Stimulated activated CD8-positive, alpha-beta memory T cell treated with anti-CD3 and anti-CD28 coated beads, Interleukin-7, amount 100 ng/mL, for 24 hours (primary cell): ENCODE results near the gene RNF38.

Source experiments
- DNase-seq: peaks from one replicate; pipeline ENCODE4 v3.0.0-alpha.2; 2020; ENCODE audit warnings: low read depth

Gene RNF38

GRCh38 chr9:36293171-36293570, 106.9 kb downstream of the RNF38 start:
- no peak for DNase-seq

- no peak for DNase-seq
Measured at GRCh38 chr9:36292641-36293040, 107.4 kb downstream of the RNF38 start.

DNA sequence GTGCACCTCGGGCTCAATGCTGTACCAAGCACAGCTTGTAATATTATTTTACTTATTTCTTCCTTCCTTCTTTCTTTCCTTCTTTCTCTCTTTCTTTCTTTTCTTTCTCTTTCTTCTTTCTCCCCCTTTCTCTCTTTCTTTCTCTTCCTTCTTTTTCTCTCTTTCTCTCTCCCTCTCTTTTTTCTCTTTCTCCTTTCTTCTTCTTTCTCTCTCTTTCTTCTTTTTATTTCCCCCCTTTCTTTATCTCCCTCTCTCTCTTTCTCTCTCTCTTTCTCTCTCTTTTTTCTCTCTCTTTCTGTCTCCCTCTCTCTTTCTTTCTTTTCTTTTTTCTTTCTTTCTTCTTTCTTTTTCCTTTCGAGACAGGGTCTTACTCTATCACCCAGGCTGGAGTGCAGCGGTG, 109.1 kb downstream of the RNF38 start:
- no peak for DNase-seq

- DNase-seq: no peak
Measured at GRCh38 chr9:36289836-36290435, 110.1 kb downstream of the RNF38 start.

DNA sequence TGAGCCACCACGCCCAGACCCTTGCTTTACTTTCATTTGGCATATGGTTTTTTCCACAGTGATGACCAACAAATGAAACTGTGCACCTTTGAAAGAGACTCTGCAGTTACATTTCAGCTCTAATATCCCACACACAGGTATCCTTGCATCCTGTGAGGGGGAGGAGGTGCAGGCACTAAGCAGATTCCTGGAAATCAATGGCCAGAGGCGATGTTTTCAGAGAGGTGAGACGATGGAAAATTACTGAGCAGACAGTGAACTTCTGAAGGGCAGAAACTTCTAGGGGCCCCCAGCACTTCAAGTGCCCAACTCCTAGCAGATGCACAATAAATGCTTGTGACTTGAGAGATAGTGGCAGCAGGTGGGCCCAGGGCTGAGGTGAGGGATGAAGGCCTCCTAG, 112.0 kb downstream of the RNF38 start:
- no peak for DNase-seq
